Skeletal muscle satellite cell (primary cell): ENCODE measurements around the gene SPAG17. TPM values are rescaled to one million over a fixed set of nuclear protein-coding genes. Genes with fewer than 3 reads are reported as not detected.

Experiments used
- H3K27me3 ChIP-seq: 2 replicates; pipeline ENCODE4 v1.7.0; 2013; ENCODE audit warnings: low read length; ENCODE audit not compliant: control insufficient read depth, insufficient read depth
- H3K36me3 ChIP-seq: 2 replicates; pipeline ENCODE4 v1.7.0; 2013; ENCODE audit warnings: mild to moderate bottlenecking, control low read depth, low read length; ENCODE audit not compliant: insufficient read depth
- H3K4me1 ChIP-seq: 2 replicates; pipeline ENCODE4 v1.7.0; 2013; ENCODE audit warnings: low read length; ENCODE audit not compliant: control insufficient read depth, insufficient read depth
- H3K4me2 ChIP-seq: 2 replicates; pipeline ENCODE4 v1.7.0; 2013; ENCODE audit warnings: mild to moderate bottlenecking, low read length
- H3K4me3 ChIP-seq: 2 replicates; pipeline ENCODE4 v1.7.0; 2013; ENCODE audit warnings: low read length
- H3K9ac ChIP-seq: 2 replicates; pipeline ENCODE4 v1.7.0; 2013; ENCODE audit warnings: mild to moderate bottlenecking, low read depth, low read length, moderate library complexity
- H3K9me3 ChIP-seq: replicated peaks from 2 replicates; pipeline ENCODE4 v1.7.0; 2013; ENCODE audit warnings: mild to moderate bottlenecking, control low read depth, low read length
- total RNA-seq: library from RNA; depleted of rRNA; stranded (reverse); fragments of >200 nt; gene quantifications from 2 replicates; pipeline ENCODE4 v1.2.3, GENCODE V29; 2012; rRNA removed

The SPAG17 gene
- under 0.01 TPM in 1 of 2 replicates, not detected in the other for total RNA-seq

GRCh38 chr1:118185084-118185832 lies at the start of gene SPAG17:
Gene SPAG17, minus strand, starts transcription at chr1:118185228. Its CDS starts 71 bp downstream, at chr1:118185157.
- Histone ChIP-seq H3K4me2 (peak within 1 kb of the TSS; percentile 64), H3K4me1 (no peaks in the 10 kb centered on the region), H3K4me3 (peak within 1 kb of the TSS; percentile 57), H3K27me3 (no peaks in the 10 kb centered on the region), H3K9ac (no peak within 1 kb of the TSS), H3K36me3 (no peaks in the 10 kb centered on the region), H3K9me3 (no peaks in the 10 kb centered on the region)

- Histone ChIP-seq H3K4me1 (no peaks in the 10 kb centered on the region), H3K4me3 (no peak overlapping the region), H3K9ac (no peak overlapping the region), H3K27me3 (no peaks in the 10 kb centered on the region), H3K36me3 (no peaks in the 10 kb centered on the region), H3K4me2 (no peak overlapping the region), H3K9me3 (no peaks in the 10 kb centered on the region)
Observed at GRCh38 chr1:118225471-118225870, 40.4 kb upstream of the SPAG17 start.

- H3K9me3 ChIP-seq = no peaks in the 10 kb centered on the region
- H3K36me3 ChIP-seq = no peaks in the 10 kb centered on the region
- H3K4me3 ChIP-seq = no peak overlapping the region
- H3K4me1 ChIP-seq = no peaks in the 10 kb centered on the region
- no peak overlapping the region for H3K9ac ChIP-seq
- H3K27me3 ChIP-seq = no peaks in the 10 kb centered on the region
- H3K4me2 ChIP-seq = no peak overlapping the region
Observed at GRCh38 chr1:118223426-118223825, 38.4 kb upstream of the SPAG17 start.

- H3K9ac ChIP-seq = no peak overlapping the region
- no peaks in the 10 kb centered on the region for H3K27me3 ChIP-seq
- no peaks in the 10 kb centered on the region for H3K36me3 ChIP-seq
- H3K4me2 ChIP-seq = no peak overlapping the region
- H3K4me1 ChIP-seq = no peaks in the 10 kb centered on the region
- no peaks in the 10 kb centered on the region for H3K9me3 ChIP-seq
- H3K4me3 ChIP-seq = no peak overlapping the region
Observed at GRCh38 chr1:118219438-118219837, 34.4 kb upstream of the SPAG17 start.

- H3K27me3 ChIP-seq = no peaks in the 10 kb centered on the region
- no peaks in the 10 kb centered on the region for H3K9me3 ChIP-seq
- no peaks in the 10 kb centered on the region for H3K36me3 ChIP-seq
- H3K4me2 ChIP-seq = no peak overlapping the region
- H3K4me1 ChIP-seq = no peaks in the 10 kb centered on the region
- no peak overlapping the region for H3K9ac ChIP-seq
- no peak overlapping the region for H3K4me3 ChIP-seq
Observed at GRCh38 chr1:118217141-118217838, 32.3 kb upstream of the SPAG17 start.

- Histone ChIP-seq H3K9ac (no peak overlapping the region), H3K36me3 (no peaks in the 10 kb centered on the region), H3K9me3 (no peaks in the 10 kb centered on the region), H3K4me1 (no peaks in the 10 kb centered on the region), H3K4me2 (no peak overlapping the region), H3K4me3 (no peak overlapping the region), H3K27me3 (no peaks in the 10 kb centered on the region)
Observed at GRCh38 chr1:118214866-118215265, 29.8 kb upstream of the SPAG17 start.

- Histone ChIP-seq H3K27me3 (no peaks in the 10 kb centered on the region), H3K4me3 (no peak overlapping the region), H3K4me1 (no peaks in the 10 kb centered on the region), H3K9ac (no peak overlapping the region), H3K4me2 (no peak overlapping the region), H3K9me3 (no peaks in the 10 kb centered on the region), H3K36me3 (no peaks in the 10 kb centered on the region)
Observed at GRCh38 chr1:118210723-118211110, 25.7 kb upstream of the SPAG17 start.

GRCh38 chr1:118210051-118210722 lies 25.2 kb upstream of the SPAG17 start:
- H3K9me3 ChIP-seq = no peaks in the 10 kb centered on the region
- no peaks in the 10 kb centered on the region for H3K36me3 ChIP-seq
- no peak overlapping the region for H3K4me2 ChIP-seq
- no peaks in the 10 kb centered on the region for H3K27me3 ChIP-seq
- H3K9ac ChIP-seq = no peak overlapping the region
- H3K4me3 ChIP-seq = no peak overlapping the region
- H3K4me1 ChIP-seq = no peaks in the 10 kb centered on the region

GRCh38 chr1:118209648-118210047 lies 24.6 kb upstream of the SPAG17 start:
- no peaks in the 10 kb centered on the region for H3K9me3 ChIP-seq
- no peak overlapping the region for H3K4me2 ChIP-seq
- no peak overlapping the region for H3K9ac ChIP-seq
- no peaks in the 10 kb centered on the region for H3K36me3 ChIP-seq
- H3K27me3 ChIP-seq = no peaks in the 10 kb centered on the region
- no peaks in the 10 kb centered on the region for H3K4me1 ChIP-seq
- no peak overlapping the region for H3K4me3 ChIP-seq

- H3K36me3 ChIP-seq = no peaks in the 10 kb centered on the region
- H3K4me3 ChIP-seq = no peak overlapping the region
- H3K9me3 ChIP-seq = no peaks in the 10 kb centered on the region
- H3K4me1 ChIP-seq = no peaks in the 10 kb centered on the region
- no peak overlapping the region for H3K9ac ChIP-seq
- no peak overlapping the region for H3K4me2 ChIP-seq
- no peaks in the 10 kb centered on the region for H3K27me3 ChIP-seq
Observed at GRCh38 chr1:118206966-118207365, 21.9 kb upstream of the SPAG17 start.

- Histone ChIP-seq H3K4me2 (no peak overlapping the region), H3K4me3 (no peak overlapping the region), H3K9me3 (no peaks in the 10 kb centered on the region), H3K36me3 (no peaks in the 10 kb centered on the region), H3K27me3 (no peaks in the 10 kb centered on the region), H3K4me1 (no peaks in the 10 kb centered on the region), H3K9ac (no peak overlapping the region)
Observed at GRCh38 chr1:118204648-118205047, 19.6 kb upstream of the SPAG17 start.
